Keratinocyte (primary cell): ENCODE data around the gene ADGRL3. TPM values are rescaled to one million over a fixed set of nuclear protein-coding genes. Genes with fewer than 3 reads are reported as not detected.

Experiments
- DNase-seq: peaks from one replicate; pipeline ENCODE4 v3.0.0-alpha.2; 2011; ENCODE audit warnings: low read depth, missing footprints, low spot score
- FAIRE-seq: peaks from 2 replicates; lab custom pipeline; 2011; peaks lifted over from hg19 to GRCh38; lab: Jason Lieb, UNC
- H2AFZ ChIP-seq: 2 replicates; pipeline ENCODE4 v1.6.0; 2012; ENCODE audit warnings: low read length, control low read depth, inconsistent platforms; ENCODE audit not compliant: control insufficient read depth
- H3K27ac ChIP-seq: 2 replicates; pipeline ENCODE4 v1.5.1; 2011; ENCODE audit warnings: low read length; ENCODE audit not compliant: control insufficient read depth, insufficient read depth
- H3K27me3 ChIP-seq: 3 replicates; pipeline ENCODE4 v1.6.0; 2011; ENCODE audit warnings: low read length; ENCODE audit not compliant: control insufficient read depth, insufficient read depth; ENCODE audit errors: extremely low read depth
- H3K36me3 ChIP-seq, 2 experiments: 2 replicates in 1 of 2; 3 replicates in 1 of 2; pipeline ENCODE4 v1.5.1; 2011; ENCODE audit warnings: low read length in 2 of 2, mild to moderate bottlenecking in 1 of 2; ENCODE audit not compliant: control insufficient read depth in 2 of 2, insufficient read depth in 2 of 2; ENCODE audit errors: extremely low read depth in 1 of 2
- H3K4me1 ChIP-seq: 3 replicates; pipeline ENCODE4 v1.5.1; 2011; ENCODE audit warnings: low read length; ENCODE audit not compliant: control insufficient read depth, insufficient read depth; ENCODE audit errors: extremely low read depth
- H3K4me2 ChIP-seq: 3 replicates; pipeline ENCODE4 v1.6.0; 2011; ENCODE audit warnings: low read depth, low read length; ENCODE audit not compliant: control insufficient read depth, insufficient read depth; ENCODE audit errors: extremely low read depth
- H3K4me3 ChIP-seq, 3 experiments: fragments of 200-600 bp in 1 of 3; sonication (generic) in 1 of 3; 2 replicates in 2 of 3; 3 replicates in 1 of 3; pipeline ENCODE4 v1.5.1; 2011 to 2016; ENCODE audit warnings: low read length in 3 of 3, mild to moderate bottlenecking in 3 of 3, control low read depth in 2 of 3, inconsistent platforms in 1 of 3, low read depth in 1 of 3, mixed read lengths in 1 of 3, mixed run types in 1 of 3, moderate library complexity in 1 of 3; ENCODE audit not compliant: control insufficient read depth in 2 of 3, insufficient read depth in 2 of 3; ENCODE audit errors: extremely low read depth in 1 of 3
- H3K79me2 ChIP-seq: 2 replicates; pipeline ENCODE4 v1.6.0; 2012; ENCODE audit warnings: low read length; ENCODE audit not compliant: control insufficient read depth, insufficient read depth
- H3K9ac ChIP-seq: 3 replicates; pipeline ENCODE4 v1.6.0; 2011; ENCODE audit warnings: low read length; ENCODE audit not compliant: control insufficient read depth, insufficient read depth; ENCODE audit errors: extremely low read depth
- H3K9me1 ChIP-seq: 3 replicates; pipeline ENCODE4 v1.6.0; 2011; ENCODE audit warnings: low read length; ENCODE audit not compliant: control insufficient read depth, insufficient read depth; ENCODE audit errors: extremely low read depth
- H3K9me3 ChIP-seq: 2 replicates; pipeline ENCODE4 v1.5.1; 2012; ENCODE audit warnings: low read depth, low read length; ENCODE audit not compliant: control insufficient read depth
- H4K20me1 ChIP-seq: 3 replicates; pipeline ENCODE4 v1.6.0; 2011; ENCODE audit warnings: low read length; ENCODE audit not compliant: control insufficient read depth, insufficient read depth; ENCODE audit errors: extremely low read depth
- EZH2 ChIP-seq: IDR thresholded peaks from one replicate; pipeline ENCODE4 v1.6.1; 2012; ENCODE audit warnings: inconsistent platforms, mild to moderate bottlenecking, low read length, moderate library complexity
- dilution Hi-C: fragments of 300-500 bp; cut with MboI; formaldehyde crosslinking; loops from one replicate; pipeline ENCODE4 v1.7.0; 2020; ENCODE audit warnings: low sequenced_read_pairs; ENCODE audit not compliant: extremely low pct_ligation_motif_present
- polyA plus RNA-seq, 5 experiments: library from polyadenylated mRNA; depleted of rRNA in 3 of 5; stranded (reverse) in 3 of 5; stranded (forward) in 1 of 5; unstranded in 1 of 5; fragments of >200 nt; gene quantifications; 1 replicate in 1 of 5; 2 replicates in 3 of 5; 3 replicates in 1 of 5; pipeline versions ENCODE4 v1.2.1 to v1.2.3, GENCODE V29; 2011 to 2012; ENCODE audit warnings: missing spikeins in 2 of 5, low read depth in 1 of 5, low replicate concordance in 1 of 5
- TF ChIP-seq, protein P1 (sequence below), 3 experiments: IDR thresholded peaks in 1 of 3; conservative IDR thresholded peaks in 1 of 3; optimal IDR thresholded peaks in 1 of 3; 2 replicates in 2 of 3; 3 replicates in 1 of 3; pipeline versions ENCODE3 to v1.5.1; 2011; ENCODE audit warnings: low read length in 3 of 3, mild to moderate bottlenecking in 3 of 3, moderate library complexity in 2 of 3, control low read depth in 1 of 3, inconsistent platforms in 1 of 3; ENCODE audit not compliant: insufficient read depth in 2 of 3; ENCODE audit errors: extremely low read depth in 1 of 3

ADGRL3 gene
- polyA plus RNA-seq, 1 donor (not counting 4 experiments of a cell fraction or from before 2014, with no cell fraction given): 0.18 TPM

DNA sequence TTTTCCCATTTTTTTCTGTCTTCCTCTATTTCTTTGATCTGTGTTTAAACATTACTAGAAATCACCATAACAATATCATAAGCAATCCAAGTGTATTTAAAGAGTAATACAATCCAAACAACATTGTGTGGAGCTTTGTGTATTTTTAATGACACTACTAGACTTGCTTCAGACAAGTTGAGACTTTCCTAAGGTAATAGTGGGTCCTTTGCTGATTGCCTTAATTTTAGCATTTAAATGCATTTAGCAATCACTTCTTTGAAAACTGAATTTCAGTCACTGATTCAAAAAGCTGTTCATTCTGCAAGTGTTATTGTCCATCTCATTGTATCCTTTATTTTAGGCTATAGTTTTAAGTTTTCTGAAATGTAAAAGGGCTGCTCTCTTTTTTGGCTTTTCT is 804.8 kb downstream of the ADGRL3 start:
- Histone ChIP-seq H3K36me3 (no peaks in the 10 kb centered on the region), H3K4me1 (no peaks in the 10 kb centered on the region), H2AFZ (no peak overlapping the region), H3K27ac (no peak overlapping the region), H4K20me1 (no peaks in the 10 kb centered on the region), H3K9ac (no peak overlapping the region), H3K79me2 (no peaks in the 10 kb centered on the region), H3K4me2 (no peak overlapping the region), H3K9me1 (no peaks in the 10 kb centered on the region), H3K9me3 (no peaks in the 10 kb centered on the region), H3K27me3 (no peaks in the 10 kb centered on the region), H3K4me3 (no peak overlapping the region)
- TF ChIP-seq, protein P1, sequence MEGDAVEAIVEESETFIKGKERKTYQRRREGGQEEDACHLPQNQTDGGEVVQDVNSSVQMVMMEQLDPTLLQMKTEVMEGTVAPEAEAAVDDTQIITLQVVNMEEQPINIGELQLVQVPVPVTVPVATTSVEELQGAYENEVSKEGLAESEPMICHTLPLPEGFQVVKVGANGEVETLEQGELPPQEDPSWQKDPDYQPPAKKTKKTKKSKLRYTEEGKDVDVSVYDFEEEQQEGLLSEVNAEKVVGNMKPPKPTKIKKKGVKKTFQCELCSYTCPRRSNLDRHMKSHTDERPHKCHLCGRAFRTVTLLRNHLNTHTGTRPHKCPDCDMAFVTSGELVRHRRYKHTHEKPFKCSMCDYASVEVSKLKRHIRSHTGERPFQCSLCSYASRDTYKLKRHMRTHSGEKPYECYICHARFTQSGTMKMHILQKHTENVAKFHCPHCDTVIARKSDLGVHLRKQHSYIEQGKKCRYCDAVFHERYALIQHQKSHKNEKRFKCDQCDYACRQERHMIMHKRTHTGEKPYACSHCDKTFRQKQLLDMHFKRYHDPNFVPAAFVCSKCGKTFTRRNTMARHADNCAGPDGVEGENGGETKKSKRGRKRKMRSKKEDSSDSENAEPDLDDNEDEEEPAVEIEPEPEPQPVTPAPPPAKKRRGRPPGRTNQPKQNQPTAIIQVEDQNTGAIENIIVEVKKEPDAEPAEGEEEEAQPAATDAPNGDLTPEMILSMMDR (optimal IDR thresholded peaks at IDR 0.05 in 1 of 3, IDR thresholded peaks at IDR 0.05 in 1 of 3, conservative IDR thresholded peaks at IDR 0.05 in 1 of 3; ENCODE audit: extremely low read depth in 1 of 3, insufficient read depth in 2 of 3, low read length in 3 of 3): no peak
- no peak for TF ChIP-seq EZH2
- FAIRE-seq (no peak), DNase-seq (no peak)
- dilution Hi-C loops: no loop called here

DNA sequence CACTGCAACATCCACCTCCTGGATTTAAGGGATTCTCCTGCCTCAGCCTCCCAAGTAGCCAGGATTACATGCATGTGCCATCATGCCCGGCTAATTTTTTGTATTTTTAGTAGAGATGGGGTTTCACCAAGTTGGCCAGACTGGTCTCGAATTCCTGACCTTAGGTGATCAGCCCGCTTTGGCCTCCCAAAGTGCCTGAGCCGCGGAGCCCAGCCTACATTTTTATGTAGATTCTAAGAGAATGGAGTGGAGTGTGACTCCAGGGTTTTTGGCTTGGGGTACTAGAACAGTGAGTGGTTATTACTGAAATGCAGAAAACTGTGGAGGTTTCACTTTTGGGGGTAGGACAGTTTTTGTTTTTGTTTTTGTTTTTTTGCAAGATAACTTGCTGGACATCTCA is 806.0 kb downstream of the ADGRL3 start:
- Histone ChIP-seq H3K79me2 (no peaks in the 10 kb centered on the region), H3K9me3 (no peaks in the 10 kb centered on the region), H3K9me1 (no peaks in the 10 kb centered on the region), H4K20me1 (no peaks in the 10 kb centered on the region), H3K4me3 (no peak overlapping the region), H3K27ac (no peak overlapping the region), H3K27me3 (no peaks in the 10 kb centered on the region), H3K4me2 (no peak overlapping the region), H3K4me1 (no peaks in the 10 kb centered on the region), H3K9ac (no peak overlapping the region), H2AFZ (no peak overlapping the region), H3K36me3 (no peaks in the 10 kb centered on the region)
- dilution Hi-C loops: no loop called here
- no peak for TF ChIP-seq EZH2
- TF ChIP-seq, protein P1 (optimal IDR thresholded peaks at IDR 0.05 in 1 of 3, IDR thresholded peaks at IDR 0.05 in 1 of 3, conservative IDR thresholded peaks at IDR 0.05 in 1 of 3; ENCODE audit: extremely low read depth in 1 of 3, insufficient read depth in 2 of 3, low read length in 3 of 3): no peak
- DNase-seq (no peak), FAIRE-seq (no peak)
